Breast epithelium (tissue), 3 donors: ENCODE data around the gene DCANP1.

Experiments
- POLR2A ChIP-seq: fragments of 450-650 bp; IDR thresholded peaks from one replicate; pipeline ENCODE4 v1.6.1; 2016; ENCODE audit warnings: antibody characterized with exemption, mild to moderate bottlenecking, moderate library complexity
- POLR2AphosphoS5 ChIP-seq, 3 donors: sonication (generic); formaldehyde crosslinking; IDR thresholded peaks; one replicate each; pipeline ENCODE4 v1.6.1; 2017; ENCODE audit warnings: antibody characterized with exemption in 3 of 3
- TF ChIP-seq, protein P1 (sequence below), 3 donors: fragments of 450-650 bp; IDR thresholded peaks; one replicate each; pipeline ENCODE4 v1.5.1; 2016 to 2017; ENCODE audit warnings: antibody characterized with exemption in 3 of 3, mild to moderate bottlenecking in 3 of 3, moderate library complexity in 3 of 3

DNA sequence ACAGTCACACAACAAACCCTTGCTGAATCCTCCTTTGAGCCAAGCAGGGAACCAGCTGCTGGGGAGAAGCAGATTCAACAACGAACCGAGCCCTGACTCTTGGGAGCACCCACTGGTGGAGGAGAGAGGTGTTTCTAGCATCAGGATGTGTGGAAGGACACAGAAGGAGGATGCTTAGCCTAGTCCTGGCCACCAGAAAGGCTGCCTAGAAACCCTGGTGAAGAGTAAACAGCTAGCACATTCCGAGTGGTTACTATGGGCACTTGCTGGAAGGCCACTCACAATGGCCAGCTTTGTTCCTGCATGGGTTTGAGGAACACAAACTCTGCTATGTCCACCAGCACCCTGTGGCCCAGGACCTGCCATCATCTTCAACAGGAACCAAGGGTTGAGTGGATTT lies 3.2 kb upstream of the DCANP1 start:
- TF ChIP-seq POLR2A: no peak
- TF ChIP-seq, protein P1, sequence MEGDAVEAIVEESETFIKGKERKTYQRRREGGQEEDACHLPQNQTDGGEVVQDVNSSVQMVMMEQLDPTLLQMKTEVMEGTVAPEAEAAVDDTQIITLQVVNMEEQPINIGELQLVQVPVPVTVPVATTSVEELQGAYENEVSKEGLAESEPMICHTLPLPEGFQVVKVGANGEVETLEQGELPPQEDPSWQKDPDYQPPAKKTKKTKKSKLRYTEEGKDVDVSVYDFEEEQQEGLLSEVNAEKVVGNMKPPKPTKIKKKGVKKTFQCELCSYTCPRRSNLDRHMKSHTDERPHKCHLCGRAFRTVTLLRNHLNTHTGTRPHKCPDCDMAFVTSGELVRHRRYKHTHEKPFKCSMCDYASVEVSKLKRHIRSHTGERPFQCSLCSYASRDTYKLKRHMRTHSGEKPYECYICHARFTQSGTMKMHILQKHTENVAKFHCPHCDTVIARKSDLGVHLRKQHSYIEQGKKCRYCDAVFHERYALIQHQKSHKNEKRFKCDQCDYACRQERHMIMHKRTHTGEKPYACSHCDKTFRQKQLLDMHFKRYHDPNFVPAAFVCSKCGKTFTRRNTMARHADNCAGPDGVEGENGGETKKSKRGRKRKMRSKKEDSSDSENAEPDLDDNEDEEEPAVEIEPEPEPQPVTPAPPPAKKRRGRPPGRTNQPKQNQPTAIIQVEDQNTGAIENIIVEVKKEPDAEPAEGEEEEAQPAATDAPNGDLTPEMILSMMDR (IDR thresholded peaks at IDR 0.05): no peak
- no peak for TF ChIP-seq POLR2AphosphoS5 (IDR thresholded peaks at IDR 0.05)
